ENCODE results near the gene PLAU. TPM values are rescaled to one million over a fixed set of nuclear protein-coding genes. Genes with fewer than 3 reads are reported as not detected.

PLAU gene
- total and polyA plus RNA-seq, 9 of the 15 experiments (the other 6 are each of a cell fraction or from before 2014, with no cell fraction given) = 2.1 to 16.9 (median 3.3) TPM

DNA sequence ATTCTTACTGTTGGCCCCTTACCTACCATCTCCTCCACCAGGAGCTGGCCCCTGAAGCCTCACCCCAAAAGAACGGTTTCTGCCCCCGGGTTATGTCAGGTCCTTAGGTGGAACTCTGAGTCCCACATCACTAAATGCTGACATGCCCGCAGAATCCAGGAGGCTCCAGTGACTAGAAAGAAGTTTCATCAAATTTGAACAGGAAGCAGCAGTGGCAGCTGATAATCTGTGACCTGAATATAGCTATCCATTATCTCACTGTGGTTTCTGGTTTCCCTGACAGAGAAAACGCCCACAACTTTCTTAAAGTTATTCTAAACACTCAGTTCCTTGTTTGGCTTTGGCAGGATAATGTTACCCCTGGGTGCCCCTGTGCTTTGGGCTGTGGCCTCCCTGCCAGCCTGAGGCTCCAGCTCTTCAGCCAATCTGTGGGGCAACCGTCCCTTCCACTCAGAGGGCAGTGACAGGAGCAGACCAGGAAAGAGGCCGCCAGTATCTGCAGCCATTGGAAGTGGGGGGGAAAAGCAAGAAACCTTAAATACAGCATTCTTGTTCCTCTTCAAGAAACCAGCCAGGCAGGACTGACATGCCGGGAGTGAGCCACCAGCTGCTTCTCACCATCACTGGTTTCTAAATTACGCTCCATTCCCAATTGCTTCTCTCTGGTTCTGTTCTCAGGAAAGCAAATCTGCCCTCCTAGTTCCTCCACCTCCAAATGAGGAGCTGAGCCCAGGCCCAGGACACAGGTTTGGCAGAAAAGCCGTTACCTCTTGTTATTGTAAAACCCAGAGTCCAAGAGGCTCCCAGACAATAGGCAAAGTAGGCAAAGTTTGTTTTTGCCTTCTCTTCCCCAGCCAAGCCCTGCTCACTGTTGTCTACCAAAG lies 45.8 kb downstream of the PLAU start (continued):
- TF ChIP-seq ERF (CRISPR knock-in tag; IDR thresholded peaks at IDR 0.05) (no peak), SIN3B (IDR thresholded peaks at IDR 0.05; ENCODE audit: low read depth) (no peak), CHCHD3 (CRISPR knock-in tag; IDR thresholded peaks at IDR 0.05) (no peak), ESRRA (IDR thresholded peaks at IDR 0.05; ENCODE audit: borderline replicate concordance, low read depth) (peak; percentile 86; the same call in 1 of the 2 replicates), CSDE1 (IDR thresholded peaks at IDR 0.05) (no peak), SRSF9 (IDR thresholded peaks at IDR 0.05; ENCODE audit: borderline replicate concordance, low read depth, low read length) (no peak), POLR2AphosphoS5 (IDR thresholded peaks at IDR 0.05; ENCODE audit: control insufficient read depth, insufficient read depth, low read depth, low read length) (peak; percentile 88), SNRNP70 (optimal IDR thresholded peaks at IDR 0.05; ENCODE audit: low read depth, low read length) (no peak), ZNF253 (CRISPR knock-in tag; conservative IDR thresholded peaks at IDR 0.05) (no peak), ZNF197 (CRISPR knock-in tag; IDR thresholded peaks at IDR 0.05; ENCODE audit: low read depth) (0 out of 2 replicates have a peak, but pooled peaks have one; percentile 2), CBFB (CRISPR knock-in tag; IDR thresholded peaks at IDR 0.05) (no peak)
- TF ChIP-seq, protein P1, sequence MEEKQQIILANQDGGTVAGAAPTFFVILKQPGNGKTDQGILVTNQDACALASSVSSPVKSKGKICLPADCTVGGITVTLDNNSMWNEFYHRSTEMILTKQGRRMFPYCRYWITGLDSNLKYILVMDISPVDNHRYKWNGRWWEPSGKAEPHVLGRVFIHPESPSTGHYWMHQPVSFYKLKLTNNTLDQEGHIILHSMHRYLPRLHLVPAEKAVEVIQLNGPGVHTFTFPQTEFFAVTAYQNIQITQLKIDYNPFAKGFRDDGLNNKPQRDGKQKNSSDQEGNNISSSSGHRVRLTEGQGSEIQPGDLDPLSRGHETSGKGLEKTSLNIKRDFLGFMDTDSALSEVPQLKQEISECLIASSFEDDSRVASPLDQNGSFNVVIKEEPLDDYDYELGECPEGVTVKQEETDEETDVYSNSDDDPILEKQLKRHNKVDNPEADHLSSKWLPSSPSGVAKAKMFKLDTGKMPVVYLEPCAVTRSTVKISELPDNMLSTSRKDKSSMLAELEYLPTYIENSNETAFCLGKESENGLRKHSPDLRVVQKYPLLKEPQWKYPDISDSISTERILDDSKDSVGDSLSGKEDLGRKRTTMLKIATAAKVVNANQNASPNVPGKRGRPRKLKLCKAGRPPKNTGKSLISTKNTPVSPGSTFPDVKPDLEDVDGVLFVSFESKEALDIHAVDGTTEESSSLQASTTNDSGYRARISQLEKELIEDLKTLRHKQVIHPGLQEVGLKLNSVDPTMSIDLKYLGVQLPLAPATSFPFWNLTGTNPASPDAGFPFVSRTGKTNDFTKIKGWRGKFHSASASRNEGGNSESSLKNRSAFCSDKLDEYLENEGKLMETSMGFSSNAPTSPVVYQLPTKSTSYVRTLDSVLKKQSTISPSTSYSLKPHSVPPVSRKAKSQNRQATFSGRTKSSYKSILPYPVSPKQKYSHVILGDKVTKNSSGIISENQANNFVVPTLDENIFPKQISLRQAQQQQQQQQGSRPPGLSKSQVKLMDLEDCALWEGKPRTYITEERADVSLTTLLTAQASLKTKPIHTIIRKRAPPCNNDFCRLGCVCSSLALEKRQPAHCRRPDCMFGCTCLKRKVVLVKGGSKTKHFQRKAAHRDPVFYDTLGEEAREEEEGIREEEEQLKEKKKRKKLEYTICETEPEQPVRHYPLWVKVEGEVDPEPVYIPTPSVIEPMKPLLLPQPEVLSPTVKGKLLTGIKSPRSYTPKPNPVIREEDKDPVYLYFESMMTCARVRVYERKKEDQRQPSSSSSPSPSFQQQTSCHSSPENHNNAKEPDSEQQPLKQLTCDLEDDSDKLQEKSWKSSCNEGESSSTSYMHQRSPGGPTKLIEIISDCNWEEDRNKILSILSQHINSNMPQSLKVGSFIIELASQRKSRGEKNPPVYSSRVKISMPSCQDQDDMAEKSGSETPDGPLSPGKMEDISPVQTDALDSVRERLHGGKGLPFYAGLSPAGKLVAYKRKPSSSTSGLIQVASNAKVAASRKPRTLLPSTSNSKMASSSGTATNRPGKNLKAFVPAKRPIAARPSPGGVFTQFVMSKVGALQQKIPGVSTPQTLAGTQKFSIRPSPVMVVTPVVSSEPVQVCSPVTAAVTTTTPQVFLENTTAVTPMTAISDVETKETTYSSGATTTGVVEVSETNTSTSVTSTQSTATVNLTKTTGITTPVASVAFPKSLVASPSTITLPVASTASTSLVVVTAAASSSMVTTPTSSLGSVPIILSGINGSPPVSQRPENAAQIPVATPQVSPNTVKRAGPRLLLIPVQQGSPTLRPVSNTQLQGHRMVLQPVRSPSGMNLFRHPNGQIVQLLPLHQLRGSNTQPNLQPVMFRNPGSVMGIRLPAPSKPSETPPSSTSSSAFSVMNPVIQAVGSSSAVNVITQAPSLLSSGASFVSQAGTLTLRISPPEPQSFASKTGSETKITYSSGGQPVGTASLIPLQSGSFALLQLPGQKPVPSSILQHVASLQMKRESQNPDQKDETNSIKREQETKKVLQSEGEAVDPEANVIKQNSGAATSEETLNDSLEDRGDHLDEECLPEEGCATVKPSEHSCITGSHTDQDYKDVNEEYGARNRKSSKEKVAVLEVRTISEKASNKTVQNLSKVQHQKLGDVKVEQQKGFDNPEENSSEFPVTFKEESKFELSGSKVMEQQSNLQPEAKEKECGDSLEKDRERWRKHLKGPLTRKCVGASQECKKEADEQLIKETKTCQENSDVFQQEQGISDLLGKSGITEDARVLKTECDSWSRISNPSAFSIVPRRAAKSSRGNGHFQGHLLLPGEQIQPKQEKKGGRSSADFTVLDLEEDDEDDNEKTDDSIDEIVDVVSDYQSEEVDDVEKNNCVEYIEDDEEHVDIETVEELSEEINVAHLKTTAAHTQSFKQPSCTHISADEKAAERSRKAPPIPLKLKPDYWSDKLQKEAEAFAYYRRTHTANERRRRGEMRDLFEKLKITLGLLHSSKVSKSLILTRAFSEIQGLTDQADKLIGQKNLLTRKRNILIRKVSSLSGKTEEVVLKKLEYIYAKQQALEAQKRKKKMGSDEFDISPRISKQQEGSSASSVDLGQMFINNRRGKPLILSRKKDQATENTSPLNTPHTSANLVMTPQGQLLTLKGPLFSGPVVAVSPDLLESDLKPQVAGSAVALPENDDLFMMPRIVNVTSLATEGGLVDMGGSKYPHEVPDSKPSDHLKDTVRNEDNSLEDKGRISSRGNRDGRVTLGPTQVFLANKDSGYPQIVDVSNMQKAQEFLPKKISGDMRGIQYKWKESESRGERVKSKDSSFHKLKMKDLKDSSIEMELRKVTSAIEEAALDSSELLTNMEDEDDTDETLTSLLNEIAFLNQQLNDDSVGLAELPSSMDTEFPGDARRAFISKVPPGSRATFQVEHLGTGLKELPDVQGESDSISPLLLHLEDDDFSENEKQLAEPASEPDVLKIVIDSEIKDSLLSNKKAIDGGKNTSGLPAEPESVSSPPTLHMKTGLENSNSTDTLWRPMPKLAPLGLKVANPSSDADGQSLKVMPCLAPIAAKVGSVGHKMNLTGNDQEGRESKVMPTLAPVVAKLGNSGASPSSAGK (IDR thresholded peaks at IDR 0.05) = no peak
- TF ChIP-seq, protein P2, sequence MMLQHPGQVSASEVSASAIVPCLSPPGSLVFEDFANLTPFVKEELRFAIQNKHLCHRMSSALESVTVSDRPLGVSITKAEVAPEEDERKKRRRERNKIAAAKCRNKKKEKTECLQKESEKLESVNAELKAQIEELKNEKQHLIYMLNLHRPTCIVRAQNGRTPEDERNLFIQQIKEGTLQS (IDR thresholded peaks at IDR 0.05) = no peak
- TF ChIP-seq, protein P2 (CRISPR knock-in tag; conservative IDR thresholded peaks at IDR 0.05) = no peak

Data from K562 (cell line).